ENCODE results near the gene DVL1. TPM values are rescaled to one million over a fixed set of nuclear protein-coding genes. Genes with fewer than 3 reads are reported as not detected.
A peak's percentile ranks its signal among the peaks of the same experiment; 100 is the strongest.

DVL1 gene
- total and polyA plus RNA-seq, 9 of the 15 experiments (the other 6 are each of a cell fraction or from before 2014, with no cell fraction given) = 0.62 to 135 (median 24.3) TPM

DNA sequence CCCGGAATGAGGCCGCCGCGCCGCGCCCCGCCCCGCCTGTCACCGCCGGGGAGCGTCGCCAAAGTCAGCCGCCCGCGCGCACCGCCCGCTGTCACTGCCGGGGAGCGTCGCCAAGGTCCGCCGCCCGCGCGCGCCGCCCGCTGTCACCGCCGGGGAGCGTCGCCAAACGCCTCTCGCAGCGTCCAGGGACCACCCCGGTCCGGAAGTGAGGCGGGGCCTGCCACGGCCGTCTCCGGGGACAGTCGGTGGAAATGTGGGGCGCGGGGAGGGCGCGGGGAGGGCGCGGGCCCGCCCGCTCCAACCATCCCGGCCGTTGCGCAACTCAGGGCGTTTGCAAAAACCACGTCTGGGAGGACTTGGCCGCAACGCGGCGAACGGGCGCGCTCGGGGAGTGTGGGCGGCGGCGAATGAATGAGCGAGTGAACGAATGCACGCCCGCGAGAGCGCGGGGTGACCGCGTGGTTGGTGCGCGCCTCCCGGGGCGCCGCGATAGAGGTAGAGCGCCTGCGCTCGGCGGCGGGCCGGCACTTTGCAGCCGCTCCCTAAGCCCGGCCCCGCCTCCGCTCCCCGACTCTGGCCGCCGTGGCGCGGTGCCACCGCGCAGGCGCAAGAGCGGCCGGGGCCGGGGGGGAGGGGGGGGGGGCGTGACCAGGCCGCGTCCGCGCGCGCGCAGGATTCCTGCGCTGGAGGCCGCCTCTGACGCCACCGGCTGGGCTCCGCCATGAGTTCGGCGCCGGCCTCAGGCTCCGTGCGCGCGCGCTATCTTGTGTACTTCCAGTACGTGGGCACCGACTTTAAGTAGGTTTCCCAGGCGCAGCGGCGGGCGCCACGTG lies 41.1 kb downstream of the DVL1 start, which contains the start of the genes ACAP3 and PUSL1 (continued):
- TF ChIP-seq, protein P1, sequence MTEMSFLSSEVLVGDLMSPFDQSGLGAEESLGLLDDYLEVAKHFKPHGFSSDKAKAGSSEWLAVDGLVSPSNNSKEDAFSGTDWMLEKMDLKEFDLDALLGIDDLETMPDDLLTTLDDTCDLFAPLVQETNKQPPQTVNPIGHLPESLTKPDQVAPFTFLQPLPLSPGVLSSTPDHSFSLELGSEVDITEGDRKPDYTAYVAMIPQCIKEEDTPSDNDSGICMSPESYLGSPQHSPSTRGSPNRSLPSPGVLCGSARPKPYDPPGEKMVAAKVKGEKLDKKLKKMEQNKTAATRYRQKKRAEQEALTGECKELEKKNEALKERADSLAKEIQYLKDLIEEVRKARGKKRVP (CRISPR knock-in tag; IDR thresholded peaks at IDR 0.05) = no peak
- TF ChIP-seq TCFL5 (CRISPR knock-in tag; conservative IDR thresholded peaks at IDR 0.05) = no peak
- peak; percentile 16; the same call in 1 of the 2 replicates for TF ChIP-seq RBM34 (IDR thresholded peaks at IDR 0.05; ENCODE audit: borderline replicate concordance, insufficient read depth, low read length)
- TF ChIP-seq XRCC3 (IDR thresholded peaks at IDR 0.05) = no peak
- TF ChIP-seq PRDM10 (IDR thresholded peaks at IDR 0.05; ENCODE audit: partially characterized antibody) = peak; percentile 91
- peak; percentile 88 for TF ChIP-seq POLR2G (IDR thresholded peaks at IDR 0.05; ENCODE audit: low read depth, low read length)
- TF ChIP-seq U2AF1 (optimal IDR thresholded peaks at IDR 0.05; ENCODE audit: low read depth, low read length) = peak; percentile 98
- no peak for TF ChIP-seq ZNF280B (CRISPR knock-in tag; IDR thresholded peaks at IDR 0.05)
- TF ChIP-seq NR1H2 (CRISPR knock-in tag; IDR thresholded peaks at IDR 0.05) = no peak
- TF ChIP-seq ZHX1 (conservative IDR thresholded peaks at IDR 0.05; ENCODE audit: low read length) = no peak
- TF ChIP-seq ZNF766 (CRISPR knock-in tag; conservative IDR thresholded peaks at IDR 0.05) = peak; percentile 56; the same call in 1 of the 2 replicates
- peak; percentile 87 for TF ChIP-seq RBBP5 (IDR thresholded peaks at IDR 0.05; ENCODE audit: borderline replicate concordance, insufficient read depth, low read length, poor library complexity, severe bottlenecking)
- TF ChIP-seq, protein P2, sequence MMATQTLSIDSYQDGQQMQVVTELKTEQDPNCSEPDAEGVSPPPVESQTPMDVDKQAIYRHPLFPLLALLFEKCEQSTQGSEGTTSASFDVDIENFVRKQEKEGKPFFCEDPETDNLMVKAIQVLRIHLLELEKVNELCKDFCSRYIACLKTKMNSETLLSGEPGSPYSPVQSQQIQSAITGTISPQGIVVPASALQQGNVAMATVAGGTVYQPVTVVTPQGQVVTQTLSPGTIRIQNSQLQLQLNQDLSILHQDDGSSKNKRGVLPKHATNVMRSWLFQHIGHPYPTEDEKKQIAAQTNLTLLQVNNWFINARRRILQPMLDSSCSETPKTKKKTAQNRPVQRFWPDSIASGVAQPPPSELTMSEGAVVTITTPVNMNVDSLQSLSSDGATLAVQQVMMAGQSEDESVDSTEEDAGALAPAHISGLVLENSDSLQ (IDR thresholded peaks at IDR 0.05) = peak; percentile 23; the same call in 1 of the 2 replicates
- peak; percentile 37 for TF ChIP-seq HMGN3 (IDR thresholded peaks at IDR 0.05; ENCODE audit: borderline replicate concordance, extremely low read depth, insufficient read length, low read depth, low read length)
- peak; percentile 40; the same call in 1 of the 2 replicates for TF ChIP-seq SLC30A9 (CRISPR knock-in tag; IDR thresholded peaks at IDR 0.05)
- TF ChIP-seq SETDB1 (IDR thresholded peaks at IDR 0.05; ENCODE audit: low read length) = no peak
